ENCODE data around the gene TMEM150B. TPM values are rescaled to one million over a fixed set of nuclear protein-coding genes. Genes with fewer than 3 reads are reported as not detected.

The TMEM150B gene
- total RNA-seq, 1 donor from 2014 or later, result not detected

DNA sequence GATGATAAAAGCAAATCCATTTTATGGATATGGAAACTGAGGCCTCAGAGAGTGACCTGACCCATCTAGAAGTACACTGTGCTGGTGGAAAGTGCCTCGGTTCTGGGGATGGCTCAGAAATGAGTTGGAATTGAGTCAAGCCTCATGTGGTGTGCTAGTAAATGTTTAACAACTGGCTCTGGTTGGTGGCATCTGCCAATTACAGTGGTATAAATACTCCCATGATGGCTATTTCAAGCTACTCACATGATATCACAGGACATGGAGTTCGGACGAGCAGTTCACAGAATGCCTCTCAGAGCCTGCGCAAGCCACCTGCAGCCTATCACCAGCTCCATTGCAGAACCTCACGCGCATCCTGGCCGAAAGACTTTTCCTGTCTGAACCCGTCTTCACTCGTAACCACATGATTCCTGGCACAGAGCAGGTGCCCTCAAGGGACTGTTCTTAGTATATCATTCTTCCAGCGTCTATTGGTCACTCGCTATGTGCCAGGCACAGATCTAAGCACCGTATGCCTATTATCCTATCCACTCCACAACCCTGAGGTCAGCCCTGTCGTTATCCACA, 9.1 kb downstream of the TMEM150B start:
- Histone ChIP-seq H3K27me3 (no peaks in the 10 kb centered on the region), H3K4me3 (no peak overlapping the region), H3K27ac (no peak overlapping the region), H3K4me1 (no peaks in the 10 kb centered on the region), H3K36me3 (no peaks in the 10 kb centered on the region), H3K9me3 (no peaks in the 10 kb centered on the region)
- TF ChIP-seq POLR2A (IDR thresholded peaks at IDR 0.05), result no peak
- TF ChIP-seq, protein P1, sequence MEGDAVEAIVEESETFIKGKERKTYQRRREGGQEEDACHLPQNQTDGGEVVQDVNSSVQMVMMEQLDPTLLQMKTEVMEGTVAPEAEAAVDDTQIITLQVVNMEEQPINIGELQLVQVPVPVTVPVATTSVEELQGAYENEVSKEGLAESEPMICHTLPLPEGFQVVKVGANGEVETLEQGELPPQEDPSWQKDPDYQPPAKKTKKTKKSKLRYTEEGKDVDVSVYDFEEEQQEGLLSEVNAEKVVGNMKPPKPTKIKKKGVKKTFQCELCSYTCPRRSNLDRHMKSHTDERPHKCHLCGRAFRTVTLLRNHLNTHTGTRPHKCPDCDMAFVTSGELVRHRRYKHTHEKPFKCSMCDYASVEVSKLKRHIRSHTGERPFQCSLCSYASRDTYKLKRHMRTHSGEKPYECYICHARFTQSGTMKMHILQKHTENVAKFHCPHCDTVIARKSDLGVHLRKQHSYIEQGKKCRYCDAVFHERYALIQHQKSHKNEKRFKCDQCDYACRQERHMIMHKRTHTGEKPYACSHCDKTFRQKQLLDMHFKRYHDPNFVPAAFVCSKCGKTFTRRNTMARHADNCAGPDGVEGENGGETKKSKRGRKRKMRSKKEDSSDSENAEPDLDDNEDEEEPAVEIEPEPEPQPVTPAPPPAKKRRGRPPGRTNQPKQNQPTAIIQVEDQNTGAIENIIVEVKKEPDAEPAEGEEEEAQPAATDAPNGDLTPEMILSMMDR (IDR thresholded peaks at IDR 0.05), result no peak
- TF ChIP-seq POLR2AphosphoS5 (IDR thresholded peaks at IDR 0.05; ENCODE audit: insufficient read depth in 1 of 2, low read depth in 1 of 2), result no peak
- intact Hi-C loops (cut with DNase I), result no loop called here
- DNase-seq (ENCODE audit: extremely low spot score in 2 of 2), result no peak

DNA sequence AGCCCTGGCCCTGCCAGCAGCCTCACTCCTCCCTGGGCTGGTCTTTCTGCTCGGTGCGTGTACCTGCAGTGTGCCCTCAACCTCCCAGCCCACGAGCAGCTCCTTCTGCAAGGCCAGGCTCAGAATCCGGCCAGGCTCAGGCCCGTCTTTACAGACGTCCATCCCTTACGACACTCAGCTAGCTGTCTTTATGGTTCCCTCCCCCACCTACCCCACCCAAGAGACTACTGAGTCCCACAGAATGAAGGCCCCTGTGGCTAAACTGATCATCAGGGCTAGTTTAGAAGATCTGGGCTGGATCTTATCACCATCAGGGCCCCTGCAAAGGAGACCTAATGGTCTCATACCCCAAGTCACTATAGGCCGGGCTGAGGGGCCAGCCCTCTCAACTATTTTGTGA, 10.7 kb downstream of the TMEM150B start:
- Histone ChIP-seq H3K27me3 (no peaks in the 10 kb centered on the region), H3K9me3 (no peaks in the 10 kb centered on the region), H3K36me3 (no peaks in the 10 kb centered on the region), H3K27ac (no peak overlapping the region), H3K4me3 (no peak overlapping the region), H3K4me1 (no peaks in the 10 kb centered on the region)
- DNase-seq (ENCODE audit: extremely low spot score in 2 of 2), result no peak
- intact Hi-C loops (cut with DNase I), result no loop called here
- TF ChIP-seq, protein P1 (IDR thresholded peaks at IDR 0.05), result no peak
- TF ChIP-seq POLR2AphosphoS5 (IDR thresholded peaks at IDR 0.05; ENCODE audit: insufficient read depth in 1 of 2, low read depth in 1 of 2) (no peak), POLR2A (IDR thresholded peaks at IDR 0.05) (no peak)

DNA sequence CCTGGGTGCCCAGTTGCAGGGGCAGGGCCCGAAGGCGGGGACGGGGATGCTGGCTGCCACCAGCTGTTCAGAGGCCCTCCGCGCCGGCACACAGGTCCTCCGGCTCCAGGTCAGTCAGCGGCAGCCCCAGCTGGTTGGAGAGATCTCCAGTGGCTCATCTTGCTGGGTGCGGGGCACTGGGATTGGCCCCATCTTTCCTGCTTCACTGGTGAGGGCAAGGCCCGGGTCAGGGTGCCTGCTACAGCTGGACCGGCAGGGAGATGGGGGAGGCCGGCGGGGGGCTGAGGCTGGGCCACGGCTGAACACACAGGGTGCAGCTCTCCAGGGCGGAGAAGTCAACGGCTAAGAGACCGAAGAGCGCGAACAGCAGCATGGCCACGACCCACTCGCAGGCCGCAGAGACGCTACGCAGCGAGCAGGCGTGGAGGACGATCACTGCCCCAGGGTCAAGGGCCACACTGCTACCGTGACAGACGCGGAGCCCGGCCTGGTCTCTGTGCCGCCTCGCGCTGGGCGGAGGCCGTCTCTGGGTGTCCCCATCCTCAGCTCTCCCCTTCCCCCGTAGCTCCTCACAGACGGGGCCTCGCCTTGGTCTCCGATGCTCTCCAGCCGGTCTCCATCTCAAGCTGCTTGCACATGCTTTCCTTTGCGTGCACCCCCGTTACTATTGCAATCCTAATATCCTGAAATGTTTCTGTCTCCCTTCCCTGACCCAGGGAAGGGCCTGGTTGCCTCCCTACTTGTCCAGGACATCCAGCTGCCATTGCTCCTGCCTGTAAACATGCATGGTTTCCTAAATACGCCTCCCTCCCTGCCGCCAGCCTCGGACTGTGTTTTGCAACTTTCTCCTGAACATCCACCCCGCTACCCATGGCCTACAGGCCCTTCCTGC, 12.3 kb downstream of the TMEM150B start:
- Histone ChIP-seq H3K9me3 (no peaks in the 10 kb centered on the region), H3K27ac (no peak overlapping the region), H3K36me3 (no peaks in the 10 kb centered on the region), H3K27me3 (no peaks in the 10 kb centered on the region), H3K4me3 (no peak overlapping the region), H3K4me1 (no peaks in the 10 kb centered on the region)
- no peak for DNase-seq (ENCODE audit: extremely low spot score in 2 of 2)
- TF ChIP-seq, protein P1 (IDR thresholded peaks at IDR 0.05), result no peak
- no peak for TF ChIP-seq POLR2A (IDR thresholded peaks at IDR 0.05)
- no peak for TF ChIP-seq POLR2AphosphoS5 (IDR thresholded peaks at IDR 0.05; ENCODE audit: insufficient read depth in 1 of 2, low read depth in 1 of 2)
- intact Hi-C loops (cut with DNase I), result no loop called here

DNA sequence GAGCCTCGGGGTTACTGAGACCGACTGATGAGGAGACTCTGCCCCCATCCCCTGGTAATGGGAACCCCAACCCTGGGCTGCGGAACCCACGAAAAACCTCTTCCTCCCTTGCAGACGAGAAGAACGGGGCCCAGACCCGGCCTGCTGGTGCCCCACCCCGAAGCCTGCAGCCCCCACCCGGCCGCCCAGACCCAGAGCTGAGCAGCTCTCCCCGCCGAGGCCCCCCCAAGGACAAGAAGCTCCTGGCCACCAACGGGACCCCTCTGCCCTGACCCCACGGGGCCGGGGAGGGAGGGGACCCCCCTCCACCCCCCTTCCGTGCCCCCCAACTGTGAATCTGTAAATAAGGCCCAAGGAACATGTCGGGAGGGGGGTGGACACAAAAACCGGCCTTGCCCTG, 13.3 kb downstream of the TMEM150B start:
- no peak overlapping the region for H3K4me3 ChIP-seq
- TF ChIP-seq POLR2AphosphoS5 (IDR thresholded peaks at IDR 0.05; ENCODE audit: insufficient read depth in 1 of 2, low read depth in 1 of 2), result no peak
- no peak for TF ChIP-seq POLR2A (IDR thresholded peaks at IDR 0.05)
- TF ChIP-seq, protein P1 (IDR thresholded peaks at IDR 0.05), result no peak
- intact Hi-C loops (cut with DNase I), result no loop called here
- DNase-seq (ENCODE audit: extremely low spot score in 2 of 2), result no peak
- no peaks in the 10 kb centered on the region for H3K27me3 ChIP-seq
- no peaks in the 10 kb centered on the region for H3K36me3 ChIP-seq
- no peaks in the 10 kb centered on the region for H3K4me1 ChIP-seq
- H3K27ac ChIP-seq, result no peak overlapping the region
- no peaks in the 10 kb centered on the region for H3K9me3 ChIP-seq

DNA sequence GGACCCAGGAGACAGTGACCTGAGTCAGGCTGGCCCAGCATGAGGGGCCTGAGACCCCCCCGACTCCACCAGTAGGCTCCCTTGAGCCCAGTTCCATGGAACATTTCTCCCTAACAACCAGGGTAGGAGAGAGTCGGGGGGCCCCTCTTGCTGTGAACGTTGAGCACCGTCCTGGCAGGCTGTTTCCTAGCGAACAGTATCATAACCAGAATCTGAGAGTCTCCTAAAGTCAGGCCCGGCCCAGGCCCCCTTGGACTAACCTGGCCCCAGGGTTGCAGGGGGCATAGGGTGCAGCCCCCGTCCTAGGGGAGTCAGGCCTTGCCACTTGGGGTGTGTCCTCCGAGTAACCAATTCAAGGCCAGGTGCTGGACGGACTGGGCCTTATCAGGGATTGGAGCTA, 13.7 kb downstream of the TMEM150B start:
- intact Hi-C loops (cut with DNase I), result no loop called here
- H3K4me3 ChIP-seq, result no peak overlapping the region
- no peaks in the 10 kb centered on the region for H3K4me1 ChIP-seq
- H3K27me3 ChIP-seq, result no peaks in the 10 kb centered on the region
- H3K36me3 ChIP-seq, result no peaks in the 10 kb centered on the region
- no peak for DNase-seq (ENCODE audit: extremely low spot score in 2 of 2)
- TF ChIP-seq, protein P1 (IDR thresholded peaks at IDR 0.05), result no peak
- TF ChIP-seq POLR2A (IDR thresholded peaks at IDR 0.05) (no peak), POLR2AphosphoS5 (IDR thresholded peaks at IDR 0.05; ENCODE audit: insufficient read depth in 1 of 2, low read depth in 1 of 2) (no peak)
- H3K27ac ChIP-seq, result no peak overlapping the region
- H3K9me3 ChIP-seq, result no peaks in the 10 kb centered on the region
